GM19099 (cell line): ENCODE data around the gene SRPRB.

Source experiments
- POLR2A ChIP-seq: IDR thresholded peaks from 3 replicates; pipeline ENCODE4 v1.6.1; 2011; ENCODE audit warnings: low read depth; ENCODE audit not compliant: insufficient read length; ENCODE audit errors: extremely low read depth

The SRPRB gene

DNA sequence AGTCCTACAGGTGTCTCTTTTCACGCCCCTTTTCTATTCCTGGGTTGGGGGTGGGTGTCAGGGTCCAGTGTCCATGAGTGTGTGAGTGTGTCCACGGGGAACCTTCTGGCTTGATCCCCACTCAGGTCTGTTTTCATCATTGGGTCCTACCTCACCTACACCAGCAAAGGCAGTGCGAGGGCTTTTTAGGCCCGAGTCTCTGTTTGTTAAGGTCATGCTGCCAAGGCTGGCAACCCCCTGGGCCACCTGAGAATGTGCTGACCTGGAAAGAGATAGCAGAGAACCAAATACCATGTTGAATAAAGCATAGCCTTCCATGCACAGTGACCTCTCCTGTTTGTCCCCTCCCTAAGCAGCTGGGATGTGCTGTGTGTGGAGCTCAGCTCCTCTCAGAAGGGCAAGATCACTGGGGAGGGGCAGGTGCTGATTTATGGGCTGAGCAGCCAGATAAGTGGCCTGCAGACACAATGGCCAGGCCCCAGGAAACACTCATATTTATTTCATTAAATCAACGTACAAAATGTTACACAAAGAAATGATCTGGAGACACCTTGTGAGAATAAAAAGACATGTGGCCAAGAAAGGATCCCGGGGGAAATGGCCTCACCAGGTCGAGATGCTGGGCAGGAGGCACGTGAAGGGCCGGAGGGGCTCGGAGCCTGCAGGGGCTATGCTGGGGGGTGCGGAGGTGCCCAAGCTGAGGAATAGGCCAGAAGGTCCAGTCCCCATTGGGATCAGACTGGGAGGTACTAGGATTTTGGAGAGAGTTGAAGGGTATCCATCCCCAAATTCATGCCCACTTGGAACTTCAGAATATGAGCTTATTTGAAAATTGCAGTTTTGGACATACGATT lies 54.0 kb downstream of the SRPRB start:
- TF ChIP-seq POLR2A: no peak

DNA sequence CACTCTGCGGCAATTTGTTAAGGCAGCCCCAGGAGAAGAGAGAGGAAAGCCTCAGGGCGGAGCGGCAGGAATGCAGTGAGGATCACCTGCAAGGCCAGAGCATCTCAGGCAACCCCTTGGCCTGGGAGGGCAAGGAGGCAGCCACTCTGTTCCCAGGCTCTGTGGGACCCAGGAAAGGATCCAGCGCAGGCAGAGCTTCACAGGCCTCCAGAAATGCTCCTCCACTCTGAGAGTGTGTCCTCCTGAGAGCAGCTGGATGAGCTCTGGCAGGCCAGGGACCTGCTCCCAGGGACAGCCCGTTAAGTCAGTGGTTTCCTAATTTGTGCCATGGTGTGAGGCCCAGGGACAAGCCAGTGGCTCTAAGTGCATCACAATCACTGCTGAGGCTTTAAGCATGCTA lies 54.9 kb downstream of the SRPRB start:
- TF ChIP-seq POLR2A: no peak

- no peak for TF ChIP-seq POLR2A
These were observed 56.5 kb downstream of the SRPRB start for GRCh38 chr3:133862161-133862560.

- no peak for TF ChIP-seq POLR2A
These were observed 58.3 kb downstream of the SRPRB start for GRCh38 chr3:133863911-133864310.

GRCh38 chr3:133864616-133865015 lies 59.0 kb downstream of the SRPRB start:
- no peak for TF ChIP-seq POLR2A

DNA sequence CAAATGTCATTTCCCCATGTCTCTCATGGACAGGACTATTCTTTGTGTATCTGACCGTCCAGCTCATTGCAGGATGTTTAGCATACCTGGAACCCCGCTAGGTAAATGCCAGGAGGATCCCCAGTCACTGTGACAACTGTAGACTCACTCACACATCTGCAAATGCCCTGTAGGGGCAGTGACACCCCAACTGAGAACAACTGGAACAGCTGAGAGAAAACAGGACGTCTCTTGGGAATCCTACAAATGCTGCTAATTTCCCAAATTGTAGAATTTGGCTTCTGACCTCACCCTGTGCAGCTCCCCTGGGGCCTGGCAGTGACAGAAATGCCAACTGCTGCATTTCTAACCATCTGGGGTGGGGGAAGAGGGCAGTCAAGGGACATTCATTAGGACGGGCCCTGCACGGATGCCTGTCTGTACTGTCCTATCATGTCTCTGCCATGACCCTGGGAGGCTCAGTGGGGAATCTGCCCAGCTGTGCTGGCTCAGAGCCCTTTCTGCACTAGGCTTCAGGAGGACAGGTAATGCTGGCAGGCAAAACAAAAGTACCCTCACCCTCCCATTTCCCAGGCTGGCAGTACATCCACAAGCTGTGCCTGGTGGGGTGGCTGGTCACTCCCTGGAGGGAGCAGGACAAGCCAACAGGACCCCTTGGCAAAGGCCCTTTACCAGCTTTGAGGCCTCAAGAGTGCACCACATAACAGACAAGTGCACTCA lies 59.7 kb downstream of the SRPRB start:
- TF ChIP-seq POLR2A: no peak

GRCh38 chr3:133866141-133866540 lies 60.5 kb downstream of the SRPRB start:
- no peak for TF ChIP-seq POLR2A

- TF ChIP-seq POLR2A: no peak
These were observed 62.6 kb downstream of the SRPRB start for GRCh38 chr3:133868186-133868585.

DNA sequence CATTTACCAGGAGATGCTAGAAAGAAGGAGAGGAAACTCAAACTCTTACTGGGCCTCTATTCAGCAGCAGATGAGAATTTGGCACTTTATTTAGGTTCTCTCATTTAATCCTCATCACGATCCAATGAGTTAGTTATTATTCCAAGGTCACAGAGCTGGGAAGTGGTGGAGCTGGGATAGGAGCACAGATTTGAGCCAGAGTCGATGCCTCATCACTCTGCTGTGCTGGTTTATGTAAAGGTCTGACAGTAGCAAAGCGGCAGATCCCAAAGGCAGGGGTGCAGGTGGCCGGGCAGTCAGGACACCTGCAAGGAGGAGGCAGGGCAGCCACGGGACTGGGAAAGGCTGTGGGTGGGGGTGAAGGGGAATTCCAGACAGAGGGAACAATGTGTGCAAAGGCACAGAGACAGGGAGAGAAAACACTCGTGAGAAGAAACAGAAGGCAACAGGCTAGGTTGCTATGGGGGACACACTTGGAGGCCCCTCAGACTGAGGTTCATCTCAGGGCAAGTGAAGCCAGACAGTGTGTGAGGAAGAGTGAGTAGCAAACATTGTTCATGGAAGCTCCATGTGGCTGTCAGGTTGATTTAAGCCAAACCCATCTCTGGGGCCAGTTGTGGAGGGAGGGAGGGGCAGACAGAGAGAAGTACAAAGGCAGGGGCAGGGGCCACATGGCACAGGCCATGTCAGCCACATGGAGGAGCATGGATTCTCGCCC lies 63.3 kb downstream of the SRPRB start:
- no peak for TF ChIP-seq POLR2A

- TF ChIP-seq POLR2A: no peak
These were observed 64.0 kb downstream of the SRPRB start for GRCh38 chr3:133869586-133869985.

GRCh38 chr3:133870822-133871221 lies 65.2 kb downstream of the SRPRB start:
- no peak for TF ChIP-seq POLR2A
